Activated CD8-positive, alpha-beta memory T cell treated with anti-CD3 and anti-CD28 coated beads, Interleukin-2, amount 50 U/mL, for 4 hours (primary cell): Measurements from ENCODE around the gene MS4A13.
"Not testable (repeated sequence)": the region's sequence is repeated elsewhere in the genome, so short reads cannot be mapped to it uniquely, and the experiment has no call there.

Experiments
- DNase-seq: peaks from one replicate; pipeline ENCODE4 v3.0.0-alpha.2; 2020

Gene MS4A13

DNA sequence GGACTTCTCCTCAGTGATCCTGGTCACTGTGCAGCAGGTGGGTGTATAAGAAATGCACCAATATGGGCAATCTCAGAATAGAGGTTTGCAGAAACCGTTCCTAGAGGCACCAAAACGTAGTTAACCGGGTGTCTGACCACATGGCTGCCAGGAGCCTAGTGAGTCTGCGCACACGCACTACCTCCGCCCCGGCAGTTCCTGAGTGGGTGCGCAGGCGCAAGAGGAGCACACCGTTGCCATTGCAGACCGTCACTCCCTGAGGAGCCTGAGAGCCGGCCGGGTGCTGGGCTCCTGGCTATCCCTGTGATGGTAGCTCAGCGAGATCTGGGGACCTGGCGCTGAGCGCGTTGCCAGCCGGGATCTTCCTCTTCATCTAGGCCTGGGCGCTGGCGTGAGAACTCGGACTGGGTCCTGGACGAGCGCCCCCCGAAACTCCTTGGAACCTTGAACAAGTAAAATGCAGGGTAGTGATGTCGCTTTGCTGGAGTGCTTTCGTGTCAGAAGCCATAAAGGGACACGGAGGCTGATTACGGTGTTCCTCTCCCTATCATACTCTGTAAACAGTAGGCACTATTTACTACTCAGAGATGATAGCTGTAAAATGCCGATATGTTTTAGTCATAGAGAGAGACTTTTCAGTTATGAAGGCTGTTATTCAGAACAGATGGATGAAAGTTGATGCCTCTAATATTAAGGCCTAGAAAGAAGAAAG lies at the start of gene MS4A13:
Gene MS4A13, plus strand, starts transcription at position 249 of the 712 bp plus-strand sequence. CDS start 2,692 bp downstream, outside the sequence.
- DNase-seq: no peak

- no peak for DNase-seq
These were observed 46.4 kb upstream of the MS4A13 start for GRCh38 chr11:60468829-60469228.

GRCh38 chr11:60469723-60470122 lies 45.5 kb upstream of the MS4A13 start:
- DNase-seq: no peak

DNA sequence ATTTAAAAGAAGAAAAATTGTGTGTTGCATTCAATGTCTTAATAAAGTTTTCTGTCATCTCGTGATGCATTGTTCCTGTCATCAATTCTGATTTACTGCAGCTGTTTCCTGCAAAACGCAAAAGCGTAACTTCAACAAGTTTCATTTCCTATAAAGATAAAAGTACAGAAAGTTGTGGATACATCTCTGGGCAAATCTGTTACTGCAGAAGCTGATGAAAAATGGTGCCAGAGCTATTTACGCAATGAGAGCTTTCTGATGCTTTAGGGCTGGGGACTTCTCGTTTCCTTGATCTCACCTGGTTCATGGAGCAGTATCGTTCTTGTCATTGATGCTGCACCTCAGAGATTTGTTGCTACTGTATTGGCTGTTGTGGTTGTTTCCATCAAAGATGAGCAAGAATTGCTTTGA lies 38.2 kb upstream of the MS4A13 start:
- DNase-seq: no peak

DNA sequence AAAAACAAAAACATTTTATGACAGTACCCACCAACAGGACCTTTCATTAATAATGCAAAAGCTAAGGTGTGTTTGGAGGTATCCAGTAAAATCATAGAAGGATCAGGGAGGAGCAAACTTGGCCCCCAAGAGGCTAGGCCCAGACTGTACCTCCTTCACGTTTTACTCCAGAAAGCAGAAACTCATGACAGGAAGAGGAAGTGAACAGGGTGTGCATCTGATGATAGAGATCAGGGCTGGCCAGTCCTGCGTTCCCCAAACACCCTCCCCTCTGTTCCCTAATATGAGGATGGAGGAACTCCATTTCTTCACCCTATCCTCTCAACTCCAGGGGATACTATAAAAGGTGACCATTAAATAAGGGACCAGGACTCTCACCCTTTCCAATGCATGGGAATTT lies 32.8 kb upstream of the MS4A13 start:
- DNase-seq: no peak

DNA sequence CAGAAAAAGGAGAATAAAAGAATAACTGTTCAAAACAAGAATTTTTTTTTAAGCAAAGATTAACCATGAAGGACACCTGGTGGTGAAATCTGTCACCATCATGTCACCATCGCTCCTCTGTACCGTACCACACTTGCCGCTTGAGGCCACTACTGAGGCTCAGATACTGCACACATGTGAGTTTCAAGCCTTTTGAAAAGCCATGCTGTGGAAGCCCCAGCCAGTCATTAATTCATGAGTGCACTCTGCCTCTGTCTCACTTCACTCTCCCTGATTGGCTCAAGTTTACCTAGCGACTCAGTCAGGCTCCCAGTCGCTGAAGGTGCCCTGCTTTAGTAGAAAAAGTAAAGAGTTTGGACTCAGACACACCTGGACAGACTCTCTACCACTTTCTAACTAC lies 29.2 kb upstream of the MS4A13 start:
- DNase-seq: no peak

DNA sequence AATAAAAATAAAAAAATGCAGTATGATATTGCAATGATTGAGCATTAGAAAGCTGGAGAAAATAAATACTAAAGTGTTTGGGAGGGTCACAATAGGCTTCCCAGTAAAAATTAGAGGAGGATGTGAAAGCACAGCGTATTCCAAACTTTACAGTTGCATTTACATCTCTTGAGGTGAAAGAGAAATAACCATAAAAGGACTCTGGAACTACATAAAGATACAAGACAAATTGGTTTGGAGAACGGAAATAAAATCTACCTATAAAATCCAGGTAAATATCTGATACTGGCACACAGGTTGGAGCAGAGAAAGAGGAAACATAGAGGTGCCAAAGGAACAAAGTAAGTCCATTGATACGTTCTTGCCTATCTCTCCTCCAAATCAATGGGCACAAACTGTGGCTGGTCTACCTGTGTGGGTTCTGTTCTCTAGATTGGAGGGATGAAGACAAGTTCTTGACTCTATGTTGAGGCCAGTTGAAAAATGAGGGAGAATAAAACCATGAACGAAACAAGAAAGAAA lies 22.6 kb upstream of the MS4A13 start, which contains the start of gene MS4A12:
Gene MS4A12, plus strand, starts transcription at position 291 of the 522 bp plus-strand sequence. CDS start 4,541 bp downstream, outside the sequence.
- no peak for DNase-seq

DNA sequence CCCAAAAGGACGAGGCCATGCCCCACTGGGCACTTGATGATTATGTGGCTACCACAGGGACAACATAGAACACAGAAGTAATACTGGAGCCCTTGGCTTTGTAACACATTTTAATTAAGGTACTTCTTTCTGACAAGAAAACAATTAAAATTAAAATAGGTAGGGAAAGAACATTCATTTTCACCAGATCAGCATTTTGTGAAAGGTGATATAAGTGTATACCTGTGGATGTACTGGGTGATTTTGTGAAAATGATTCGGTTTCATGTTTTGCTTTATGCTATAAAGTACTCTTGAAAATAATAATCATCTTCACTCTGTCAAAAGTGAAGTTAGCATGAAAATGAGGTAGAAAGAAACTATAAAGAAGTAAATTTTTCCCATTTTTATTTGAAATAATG lies 21.7 kb upstream of the MS4A13 start:
- no peak for DNase-seq

GRCh38 chr11:60498399-60498798 lies 16.8 kb upstream of the MS4A13 start:
- no peak for DNase-seq

- DNase-seq: no peak
These were observed 16.3 kb upstream of the MS4A13 start for GRCh38 chr11:60498853-60499252.

DNA sequence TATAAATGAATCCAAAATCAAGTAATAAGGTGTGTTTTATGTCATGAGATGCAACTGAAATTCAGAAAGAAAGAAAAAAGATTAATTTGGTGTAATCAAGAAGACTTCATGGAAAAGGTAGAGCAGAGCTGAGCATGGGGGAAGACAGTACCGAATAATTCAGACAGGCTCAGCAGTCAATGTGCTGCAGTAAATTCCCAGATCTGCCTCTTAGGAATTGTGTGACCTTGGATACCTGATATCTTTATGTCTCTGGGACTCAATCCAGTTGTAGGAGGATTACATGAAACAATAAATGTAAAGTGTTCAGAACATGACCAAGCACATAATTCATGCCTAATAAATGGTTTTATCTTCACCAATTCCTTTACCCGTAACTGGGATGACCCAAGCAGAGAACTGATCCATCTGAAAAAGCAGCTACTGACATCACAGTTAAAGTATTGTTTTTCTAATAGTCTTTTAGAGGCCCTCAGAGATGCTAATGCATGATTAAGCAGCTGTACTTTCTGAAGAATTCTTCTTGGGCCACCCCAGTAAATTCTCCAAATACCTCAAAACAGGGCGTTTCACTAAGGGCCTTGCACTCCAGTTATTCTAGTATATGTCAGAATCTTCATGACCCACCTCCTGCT lies 14.8 kb upstream of the MS4A13 start:
- DNase-seq: no peak

GRCh38 chr11:60502221-60502775 lies 12.9 kb upstream of the MS4A13 start:
- no peak for DNase-seq

DNA sequence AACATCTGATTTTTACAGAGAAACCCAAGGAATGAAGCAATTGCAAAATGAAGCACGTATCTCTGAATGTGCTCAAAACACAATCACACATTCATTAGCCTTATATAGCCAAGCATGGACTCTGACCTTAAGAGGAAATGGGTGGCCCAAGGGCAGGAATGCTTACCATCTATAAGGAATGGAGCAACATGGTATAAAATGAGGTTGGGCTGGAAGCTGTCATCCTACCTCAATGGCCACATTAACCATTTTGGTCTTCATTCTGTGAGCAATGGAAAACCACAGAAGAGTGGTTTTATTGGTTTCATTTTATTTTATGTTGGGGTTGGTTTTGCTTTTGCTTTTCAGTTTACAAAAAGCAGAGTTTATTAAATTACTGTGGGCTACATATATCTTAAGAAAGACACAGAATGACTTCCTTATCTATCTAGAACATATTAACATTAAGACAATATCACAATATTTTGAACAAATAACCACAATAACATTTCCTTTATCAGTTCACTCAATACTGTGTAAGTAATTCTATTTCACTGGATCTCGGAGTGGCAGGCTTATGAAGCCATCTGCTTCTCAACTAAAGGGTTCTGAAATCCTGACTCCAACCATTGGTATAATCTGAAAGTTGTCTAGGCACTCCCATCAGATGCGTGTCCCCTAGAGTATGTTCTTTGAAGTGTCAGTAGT lies 10.8 kb upstream of the MS4A13 start:
- no peak for DNase-seq

DNA sequence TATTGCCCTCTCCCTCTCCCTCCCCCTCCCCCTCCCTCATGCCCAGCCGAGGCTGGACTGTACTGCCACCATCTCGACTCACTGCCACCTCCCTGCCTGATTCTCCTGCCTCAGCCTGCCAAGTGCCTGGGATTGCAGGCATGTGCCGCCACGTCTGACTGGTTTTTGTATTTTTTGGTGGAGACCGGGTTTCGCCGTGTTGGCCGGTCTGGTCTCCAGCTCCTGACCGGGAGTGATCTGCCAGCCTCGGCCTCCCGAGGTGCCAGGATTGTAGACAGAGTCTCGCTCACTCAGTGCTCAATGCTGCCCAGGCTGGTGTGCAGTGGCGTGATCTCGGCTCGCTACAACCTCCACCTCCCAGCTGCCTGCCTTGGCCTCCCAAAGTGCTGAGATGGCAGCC lies 5.6 kb upstream of the MS4A13 start:
- DNase-seq: not testable (repeated sequence)

DNA sequence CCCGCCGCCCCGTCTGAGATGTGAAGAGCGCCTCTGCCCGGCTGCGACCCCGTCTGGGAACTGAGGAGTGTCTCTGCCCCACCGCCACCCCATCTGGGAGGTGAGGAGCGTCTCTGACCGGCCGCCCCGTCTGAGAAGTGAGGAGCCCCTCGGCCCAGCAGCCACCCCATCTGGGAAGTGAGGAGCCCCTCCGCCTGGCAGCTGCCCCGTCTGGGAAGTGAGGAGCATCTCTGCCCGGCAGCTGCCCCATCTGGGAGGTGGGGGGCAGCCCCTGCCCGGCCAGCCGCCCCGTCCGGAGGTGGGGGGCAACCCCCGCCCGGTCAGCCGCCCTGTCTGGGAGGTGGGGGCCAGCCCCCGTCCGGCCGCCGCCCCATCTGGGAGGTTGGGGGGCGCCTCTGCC lies 5.0 kb upstream of the MS4A13 start:
- not testable (repeated sequence) for DNase-seq

DNA sequence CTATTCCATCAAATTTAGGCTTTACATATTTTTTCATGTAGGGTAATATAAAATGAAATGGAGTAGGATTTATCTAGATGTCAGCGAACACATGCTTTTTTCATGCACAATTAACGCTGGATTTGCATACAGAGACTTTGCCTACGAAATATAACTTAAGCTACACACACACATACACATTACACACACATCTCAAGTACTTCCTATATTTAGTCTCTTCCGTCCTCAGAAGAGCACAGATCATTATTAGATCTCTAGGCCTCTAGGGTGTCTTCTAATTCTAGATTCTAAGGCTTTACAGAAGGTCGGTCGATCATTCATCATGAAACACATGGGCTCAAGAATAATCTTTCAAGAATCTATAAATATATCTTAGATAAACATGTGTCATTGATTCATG lies 3.8 kb upstream of the MS4A13 start:
- DNase-seq: no peak

DNA sequence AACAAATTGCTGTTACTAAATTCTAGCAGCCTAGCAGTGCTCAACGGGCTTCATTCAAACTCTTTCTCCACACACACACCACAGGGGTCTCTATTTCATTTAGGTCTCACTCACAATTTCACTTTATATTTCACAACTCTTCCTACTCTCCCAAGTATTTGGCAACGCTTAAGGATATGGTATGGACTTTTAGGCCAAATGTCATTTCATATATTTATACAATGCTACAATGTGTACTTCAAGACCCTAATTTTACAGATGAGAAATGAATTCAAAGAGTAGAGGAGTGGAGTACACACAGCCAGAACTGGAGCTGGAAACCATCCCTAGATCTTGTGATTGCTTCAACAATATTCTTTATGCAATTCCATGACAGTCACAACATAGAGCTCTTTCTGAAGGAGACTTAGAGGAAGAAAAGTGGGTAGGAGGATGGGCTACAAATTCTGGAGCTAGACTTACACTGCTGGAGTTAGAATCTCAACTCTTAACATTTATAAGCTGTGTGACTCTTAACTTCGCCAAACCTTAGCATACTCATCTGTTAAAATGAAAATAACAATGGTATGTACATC lies 2.5 kb upstream of the MS4A13 start:
- DNase-seq: no peak

GRCh38 chr11:60513496-60514460 lies 1.4 kb upstream of the MS4A13 start:
- no peak for DNase-seq

DNA sequence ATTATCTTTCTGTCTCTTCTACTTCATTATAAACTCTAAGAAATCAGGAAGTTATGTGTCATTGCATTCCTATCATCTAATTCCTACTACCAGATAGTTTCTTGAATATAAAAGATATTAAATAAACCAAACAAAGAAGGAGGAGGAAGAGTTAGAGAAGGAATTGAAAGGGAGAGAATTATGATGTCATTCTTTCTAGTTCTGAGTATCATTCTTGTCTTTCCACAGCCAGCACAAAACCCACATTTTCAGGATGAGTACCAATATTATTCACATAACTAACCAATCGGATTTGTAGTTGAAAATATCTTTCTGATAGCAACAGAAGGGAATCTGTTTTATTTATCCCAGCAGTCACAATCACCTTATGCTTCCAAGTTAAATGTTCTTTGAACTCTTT lies 13.3 kb downstream of the MS4A13 start:
- no peak for DNase-seq

DNA sequence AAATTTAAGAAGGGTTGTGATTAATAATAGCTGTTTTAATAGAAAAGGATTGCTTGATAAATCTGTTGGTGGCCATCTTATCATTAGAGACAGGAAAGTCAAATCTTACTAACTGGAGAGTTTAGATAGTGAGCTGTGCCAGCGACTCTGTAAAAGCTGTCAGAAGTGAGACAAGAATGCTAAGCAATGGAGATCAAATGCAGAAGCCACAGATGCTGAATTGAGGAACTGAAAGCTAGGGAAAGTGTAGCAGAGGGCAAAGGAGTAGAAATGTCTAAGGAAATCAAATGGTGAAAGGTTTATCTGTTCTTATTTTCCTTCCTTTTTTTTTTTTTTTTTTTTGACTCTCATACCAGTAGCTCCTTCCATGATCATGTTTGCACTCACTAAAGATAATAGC lies 13.7 kb downstream of the MS4A13 start:
- no peak for DNase-seq

DNA sequence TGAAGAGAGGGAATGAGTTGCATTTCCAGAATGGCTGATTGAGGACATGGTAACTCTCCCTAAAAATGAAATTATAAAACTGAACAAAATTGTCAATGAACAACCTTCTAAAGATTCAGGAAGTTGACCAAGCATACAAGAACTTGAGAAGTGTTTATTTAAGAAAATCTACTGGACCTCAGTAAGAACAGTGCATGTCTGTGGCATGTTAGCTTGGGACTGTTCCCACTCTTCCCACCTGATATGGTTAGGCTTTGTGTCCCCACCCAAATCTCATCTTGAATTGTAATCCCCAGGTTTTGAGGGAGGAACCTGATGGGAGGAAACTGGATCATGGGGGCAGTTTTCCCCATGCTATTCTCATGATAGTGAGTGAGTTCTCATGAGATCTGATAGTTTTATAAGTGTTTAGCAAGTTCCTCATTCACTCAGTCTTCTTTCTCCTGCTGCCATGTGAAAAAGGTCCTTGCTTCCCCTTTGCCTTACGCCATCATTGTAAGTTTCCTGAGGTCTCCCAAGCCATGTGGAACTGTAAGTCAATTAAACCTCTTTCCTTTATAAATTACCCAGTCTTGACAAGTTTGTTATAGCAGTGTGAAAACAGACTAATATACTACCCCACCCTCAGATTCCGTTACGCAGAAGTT lies 15.4 kb downstream of the MS4A13 start:
- DNase-seq: no peak
